ENCODE data around the gene PTPRD. TPM values are rescaled to one million over a fixed set of nuclear protein-coding genes. Genes with fewer than 3 reads are reported as not detected.

Gene PTPRD
- total RNA-seq, 4 donors from 2014 or later, result 19.6 to 78.9 (median 45.6) TPM

- Histone ChIP-seq H3K4me1 (no peaks in the 10 kb centered on the region), H3K36me3 (no peaks in the 10 kb centered on the region), H3K27me3 (no peaks in the 10 kb centered on the region), H3K27ac (no peak overlapping the region), H3K9me3 (no peaks in the 10 kb centered on the region), H3K4me3 (replicated peaks in 1 of 3) (no peak overlapping the region)
- WGBS, 2 donors, result 95 to 96% methylated on average over 1 of the region's 1 CpG
- no peak for DNase-seq
- intact Hi-C loops (cut with DNase I), result no loop called here
- no peak for TF ChIP-seq POLR2A (IDR thresholded peaks at IDR 0.05)
- TF ChIP-seq CTCF (IDR thresholded peaks at IDR 0.05), result no peak
These were observed 1390.1 kb downstream of the PTPRD start for GRCh38 chr9:9222730-9223129.

- intact Hi-C loops (cut with DNase I), result no loop called here
- TF ChIP-seq POLR2A (IDR thresholded peaks at IDR 0.05) (no peak), CTCF (IDR thresholded peaks at IDR 0.05) (no peak)
- 94 to 97% methylated on average over 2 of the region's 2 CpGs for WGBS, 2 donors
- H3K36me3 ChIP-seq, result no peaks in the 10 kb centered on the region
- no peak overlapping the region for H3K4me3 ChIP-seq (replicated peaks in 1 of 3)
- H3K27me3 ChIP-seq, result no peaks in the 10 kb centered on the region
- H3K9me3 ChIP-seq, result no peaks in the 10 kb centered on the region
- no peaks in the 10 kb centered on the region for H3K4me1 ChIP-seq
- no peak for DNase-seq
- H3K27ac ChIP-seq, result no peak overlapping the region
These were observed 1395.9 kb downstream of the PTPRD start for GRCh38 chr9:9216934-9217333.

GRCh38 chr9:9215050-9215449 lies 1397.8 kb downstream of the PTPRD start:
- Histone ChIP-seq H3K27me3 (no peaks in the 10 kb centered on the region), H3K4me3 (replicated peaks in 1 of 3) (no peak overlapping the region), H3K36me3 (no peaks in the 10 kb centered on the region), H3K4me1 (no peaks in the 10 kb centered on the region), H3K27ac (no peak overlapping the region), H3K9me3 (no peaks in the 10 kb centered on the region)
- no peak for DNase-seq
- intact Hi-C loops (cut with DNase I), result no loop called here
- 50 to 63% methylated on average over 2 of the region's 2 CpGs for WGBS, 2 donors
- no peak for TF ChIP-seq CTCF (IDR thresholded peaks at IDR 0.05)
- TF ChIP-seq POLR2A (IDR thresholded peaks at IDR 0.05), result no peak

GRCh38 chr9:9214066-9214465 lies 1398.7 kb downstream of the PTPRD start:
- Histone ChIP-seq H3K36me3 (no peaks in the 10 kb centered on the region), H3K9me3 (no peaks in the 10 kb centered on the region), H3K27ac (no peak overlapping the region), H3K27me3 (no peaks in the 10 kb centered on the region), H3K4me1 (no peaks in the 10 kb centered on the region), H3K4me3 (replicated peaks in 1 of 3) (no peak overlapping the region)
- WGBS, 2 donors, result 68 to 71% methylated on average over 6 of the region's 6 CpGs
- no peak for DNase-seq
- TF ChIP-seq CTCF (IDR thresholded peaks at IDR 0.05) (no peak), POLR2A (IDR thresholded peaks at IDR 0.05) (no peak)
- intact Hi-C loops (cut with DNase I), result no loop called here

DNA sequence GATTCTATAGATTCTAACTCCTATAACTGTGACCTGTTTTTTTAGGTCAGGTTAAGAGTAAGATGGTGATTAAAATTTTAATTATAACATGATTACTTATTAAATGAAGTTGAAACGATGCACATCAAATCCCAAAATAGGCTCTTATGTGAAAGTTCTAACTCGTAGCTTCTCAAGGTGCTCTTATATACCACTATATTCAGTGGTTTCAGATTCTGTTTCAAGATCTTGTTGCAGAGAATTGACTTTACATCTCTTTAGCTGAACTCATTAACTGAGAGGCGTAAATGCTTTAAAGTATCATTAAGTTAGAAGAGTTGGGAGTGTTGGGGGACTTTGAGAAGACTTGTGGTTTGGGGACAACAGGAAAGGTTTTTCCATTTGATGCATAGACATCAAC lies 1399.8 kb downstream of the PTPRD start:
- TF ChIP-seq POLR2A (IDR thresholded peaks at IDR 0.05) (no peak), CTCF (IDR thresholded peaks at IDR 0.05) (no peak)

More for the DNA sequence above, 1399.8 kb downstream of the PTPRD start:
- WGBS, 2 donors, result 76 to 95% methylated on average over 3 of the region's 3 CpGs
- Histone ChIP-seq H3K27ac (no peak overlapping the region), H3K27me3 (no peaks in the 10 kb centered on the region), H3K4me3 (replicated peaks in 1 of 3) (no peak overlapping the region), H3K4me1 (no peaks in the 10 kb centered on the region), H3K9me3 (no peaks in the 10 kb centered on the region), H3K36me3 (no peaks in the 10 kb centered on the region)
- intact Hi-C loops (cut with DNase I), result no loop called here
- no peak for DNase-seq

All from thyroid gland (tissue), 4 donors.